Sigmoid colon (tissue), 7 donors: ENCODE measurements around the gene EEFSEC. TPM values are rescaled to one million over a fixed set of nuclear protein-coding genes. Genes with fewer than 3 reads are reported as not detected.

ENCODE experiments used
- DNase-seq: peaks from one replicate; pipeline ENCODE4 v3.0.0-alpha.2; 2019
- H3K27ac ChIP-seq, 4 donors: fragments of 200-600 bp; sonication (generic); one replicate each; pipeline ENCODE4 v1.5.1; 2016 to 2019; ENCODE audit warnings: mild to moderate bottlenecking in 1 of 4
- H3K27me3 ChIP-seq, 3 donors: fragments of 200-600 bp; sonication (generic); one replicate each; pipeline ENCODE4 v1.5.1; 2019; ENCODE audit warnings: mild to moderate bottlenecking in 1 of 3
- H3K36me3 ChIP-seq, 4 donors: fragments of 200-600 bp; sonication (generic); one replicate each; pipeline ENCODE4 v1.5.1; 2016 to 2019
- H3K4me1 ChIP-seq, 4 donors: fragments of 200-600 bp; sonication (generic); one replicate each; pipeline ENCODE4 v1.5.1; 2017 to 2019
- H3K4me3 ChIP-seq, 4 donors: fragments of 200-600 bp; sonication (generic); one replicate each; pipeline ENCODE4 v1.5.1; 2017 to 2019; ENCODE audit warnings: mild to moderate bottlenecking in 2 of 4, moderate library complexity in 1 of 4
- H3K9me3 ChIP-seq, 4 donors: fragments of 200-600 bp in 3 of 4; sonication (generic) in 3 of 4; one replicate each; pipeline versions ENCODE4 v1.5.1 to v1.6.1; 2013 to 2019
- EP300 ChIP-seq, 4 donors: sonication (generic); formaldehyde crosslinking; IDR thresholded peaks; one replicate each; pipeline ENCODE4 v1.6.1; 2017; ENCODE audit warnings: antibody characterized with exemption in 4 of 4
- POLR2A ChIP-seq, 2 donors: fragments of 450-650 bp; IDR thresholded peaks; one replicate each; pipeline ENCODE4 v1.6.1; 2016; ENCODE audit warnings: antibody characterized with exemption in 2 of 2, mild to moderate bottlenecking in 2 of 2, moderate library complexity in 2 of 2
- POLR2AphosphoS5 ChIP-seq, 4 donors: sonication (generic); formaldehyde crosslinking; IDR thresholded peaks; one replicate each; pipeline ENCODE4 v1.6.1; 2017; ENCODE audit warnings: antibody characterized with exemption in 4 of 4
- WGBS, 2 donors: extraction: QIAGEN DNeasy Blood & Tissue Kit; methylation state at CpG; one replicate each; pipeline ENCODE4 v1.1.7; 2013; 5-methylcytosine and 5-hydroxymethylcytosine counted together
- intact Hi-C: fragments of 100-400 bp; cut with DNase I; formaldehyde crosslinking; loops from one replicate; pipeline ENCODE4 v1.15.1; 2023
- polyA plus RNA-seq, 3 donors: library from polyadenylated mRNA; stranded (reverse); fragments of 200-250 nt; gene quantifications; one replicate each; pipeline ENCODE4 v1.2.3, GENCODE V29; 2013
- total RNA-seq, 4 donors: library from RNA; depleted of rRNA; stranded (reverse); fragments of >200 nt; gene quantifications; one replicate each; pipeline ENCODE4 v1.1.0, GENCODE V29; 2016
- TF ChIP-seq, protein P1 (sequence below), 4 experiments: fragments of 450-650 bp in 3 of 4; fragments of 200-600 bp in 1 of 4; IDR thresholded peaks; one replicate each; pipeline ENCODE4 v1.5.1; 2016 to 2019; ENCODE audit warnings: antibody characterized with exemption in 4 of 4, mild to moderate bottlenecking in 3 of 4, moderate library complexity in 2 of 4
- donor health status: healthy with polysubstance abuse.
- donor health status: Bipolar disorder and iron deficiency.
- donor health status: healthy.

Gene EEFSEC
- total and polyA plus RNA-seq, 7 donors = 5.3 to 16.1 (median 12.2) TPM

DNA sequence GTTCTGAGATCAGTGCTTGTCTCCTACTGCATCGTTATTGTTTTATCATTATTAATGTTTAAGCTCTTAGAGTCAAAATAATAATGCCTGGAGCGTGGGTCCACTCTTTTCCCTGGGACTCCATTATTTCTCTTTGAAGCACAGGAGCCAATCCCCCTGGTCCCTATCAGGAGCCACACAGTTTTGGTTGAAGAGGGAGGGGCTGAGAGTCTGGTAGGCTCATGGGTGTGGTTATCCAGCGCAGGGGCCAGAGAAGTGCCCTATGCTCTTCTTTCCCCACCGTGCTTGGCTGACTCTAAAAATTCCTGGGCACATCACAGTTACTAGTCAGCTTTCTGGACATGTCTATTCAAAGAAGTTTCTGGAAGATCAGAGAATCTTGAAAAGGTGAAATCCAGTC lies 191.9 kb downstream of the EEFSEC start:
- WGBS, 2 donors = 93% methylated on average over 4 of the region's 4 CpGs
- no peaks in the 10 kb centered on the region for H3K4me1 ChIP-seq
- H3K27ac ChIP-seq = no peak overlapping the region
- no peaks in the 10 kb centered on the region for H3K27me3 ChIP-seq
- peak; percentile 25 for DNase-seq
- no peak overlapping the region for H3K4me3 ChIP-seq
- intact Hi-C loops = no loop called here
- TF ChIP-seq POLR2AphosphoS5 (IDR thresholded peaks at IDR 0.05) (no peak), POLR2A (IDR thresholded peaks at IDR 0.05) (no peak)
- TF ChIP-seq, protein P1, sequence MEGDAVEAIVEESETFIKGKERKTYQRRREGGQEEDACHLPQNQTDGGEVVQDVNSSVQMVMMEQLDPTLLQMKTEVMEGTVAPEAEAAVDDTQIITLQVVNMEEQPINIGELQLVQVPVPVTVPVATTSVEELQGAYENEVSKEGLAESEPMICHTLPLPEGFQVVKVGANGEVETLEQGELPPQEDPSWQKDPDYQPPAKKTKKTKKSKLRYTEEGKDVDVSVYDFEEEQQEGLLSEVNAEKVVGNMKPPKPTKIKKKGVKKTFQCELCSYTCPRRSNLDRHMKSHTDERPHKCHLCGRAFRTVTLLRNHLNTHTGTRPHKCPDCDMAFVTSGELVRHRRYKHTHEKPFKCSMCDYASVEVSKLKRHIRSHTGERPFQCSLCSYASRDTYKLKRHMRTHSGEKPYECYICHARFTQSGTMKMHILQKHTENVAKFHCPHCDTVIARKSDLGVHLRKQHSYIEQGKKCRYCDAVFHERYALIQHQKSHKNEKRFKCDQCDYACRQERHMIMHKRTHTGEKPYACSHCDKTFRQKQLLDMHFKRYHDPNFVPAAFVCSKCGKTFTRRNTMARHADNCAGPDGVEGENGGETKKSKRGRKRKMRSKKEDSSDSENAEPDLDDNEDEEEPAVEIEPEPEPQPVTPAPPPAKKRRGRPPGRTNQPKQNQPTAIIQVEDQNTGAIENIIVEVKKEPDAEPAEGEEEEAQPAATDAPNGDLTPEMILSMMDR (IDR thresholded peaks at IDR 0.05) = no peak
- H3K9me3 ChIP-seq = no peaks in the 10 kb centered on the region
- H3K36me3 ChIP-seq = peaks cover 0 to 12% (median 3%) of the 10 kb centered on the region in 4 donors

DNA sequence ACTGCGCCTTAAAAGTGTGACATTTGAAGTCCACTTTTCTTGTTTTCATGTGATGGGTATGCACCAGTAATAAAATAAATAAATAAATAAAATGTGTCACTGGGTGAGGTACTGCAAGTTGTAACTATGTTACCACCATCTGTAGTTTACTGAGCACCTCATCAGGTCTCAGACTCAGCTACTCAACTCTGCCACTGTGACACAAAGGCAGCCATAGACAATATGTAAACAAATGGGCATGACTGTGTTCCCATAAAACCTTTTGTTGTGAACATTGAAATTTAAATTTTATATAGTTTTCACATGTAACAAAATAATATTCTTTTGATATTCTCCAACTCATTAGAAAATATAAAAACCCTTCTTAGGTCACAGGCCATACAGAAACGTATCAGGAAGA lies 193.3 kb downstream of the EEFSEC start:
- Histone ChIP-seq H3K4me3 (no peak overlapping the region), H3K36me3 (peaks cover 0 to 6% (median 1%) of the 10 kb centered on the region in 4 donors), H3K27me3 (no peaks in the 10 kb centered on the region), H3K4me1 (no peaks in the 10 kb centered on the region), H3K27ac (no peak overlapping the region), H3K9me3 (no peaks in the 10 kb centered on the region)
- TF ChIP-seq POLR2A (IDR thresholded peaks at IDR 0.05) (no peak), EP300 (IDR thresholded peaks at IDR 0.05) (no peak), POLR2AphosphoS5 (IDR thresholded peaks at IDR 0.05) (no peak)
- TF ChIP-seq, protein P1 (IDR thresholded peaks at IDR 0.05) = no peak
- intact Hi-C loops = no loop called here
- 95 to 99% methylated on average over 2 of the region's 2 CpGs for WGBS, 2 donors
- no peak for DNase-seq

DNA sequence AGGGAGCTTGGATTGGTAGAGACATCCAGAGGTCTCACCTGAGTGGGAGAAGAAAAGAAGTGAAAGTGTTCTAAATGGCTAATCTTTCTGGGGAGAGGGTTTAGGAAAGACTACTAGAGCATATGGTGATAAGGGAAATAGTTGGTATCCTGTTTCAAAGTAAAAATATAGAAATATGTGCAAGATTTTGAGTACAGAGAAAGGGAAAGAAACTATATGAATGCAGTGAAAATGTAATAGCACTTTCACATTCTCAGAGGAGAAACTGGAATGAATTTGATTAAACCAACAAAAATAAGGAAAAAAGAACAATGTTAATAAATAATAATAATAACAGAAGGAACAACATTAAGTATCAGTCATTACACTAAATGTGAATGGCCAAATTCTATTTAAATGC lies 194.0 kb downstream of the EEFSEC start:
- no peak for TF ChIP-seq POLR2AphosphoS5 (IDR thresholded peaks at IDR 0.05)
- TF ChIP-seq EP300 (IDR thresholded peaks at IDR 0.05) = no peak
- TF ChIP-seq POLR2A (IDR thresholded peaks at IDR 0.05) = no peak
- TF ChIP-seq, protein P1 (IDR thresholded peaks at IDR 0.05) = no peak
- DNase-seq = no peak
- no peaks in the 10 kb centered on the region for H3K9me3 ChIP-seq
- no peaks in the 10 kb centered on the region for H3K4me1 ChIP-seq
- H3K27me3 ChIP-seq = no peaks in the 10 kb centered on the region
- intact Hi-C loops = no loop called here
- no peaks in the 10 kb centered on the region for H3K36me3 ChIP-seq
- H3K27ac ChIP-seq = no peak overlapping the region
- H3K4me3 ChIP-seq = no peak overlapping the region

DNA sequence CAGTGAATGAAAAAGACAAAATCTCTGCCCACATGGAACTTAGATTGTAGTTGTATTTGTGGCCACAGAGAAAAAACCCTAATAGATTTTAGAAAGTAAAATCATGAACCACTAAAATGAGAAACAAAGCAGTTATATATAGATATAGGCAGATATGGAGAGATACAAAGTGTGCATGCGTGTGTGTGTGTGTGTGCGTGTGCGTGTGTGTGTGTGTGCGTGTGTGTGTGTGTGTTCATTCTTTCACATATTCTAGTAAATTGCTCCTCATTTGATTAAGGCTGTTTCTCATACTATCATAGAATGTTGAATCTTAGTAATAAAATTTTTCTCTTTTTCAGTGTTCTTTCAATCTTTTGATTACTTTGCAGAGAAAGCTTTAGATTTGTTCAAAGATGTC lies 194.8 kb downstream of the EEFSEC start:
- Histone ChIP-seq H3K9me3 (no peaks in the 10 kb centered on the region), H3K4me1 (no peaks in the 10 kb centered on the region), H3K27ac (no peak overlapping the region), H3K4me3 (no peak overlapping the region), H3K27me3 (no peaks in the 10 kb centered on the region), H3K36me3 (no peaks in the 10 kb centered on the region)
- TF ChIP-seq, protein P1 (IDR thresholded peaks at IDR 0.05) = no peak
- TF ChIP-seq POLR2AphosphoS5 (IDR thresholded peaks at IDR 0.05) (no peak), EP300 (IDR thresholded peaks at IDR 0.05) (no peak), POLR2A (IDR thresholded peaks at IDR 0.05) (no peak)
- intact Hi-C loops = no loop called here
- no peak for DNase-seq
- 73 to 83% methylated on average over 4 of the region's 4 CpGs for WGBS, 2 donors

DNA sequence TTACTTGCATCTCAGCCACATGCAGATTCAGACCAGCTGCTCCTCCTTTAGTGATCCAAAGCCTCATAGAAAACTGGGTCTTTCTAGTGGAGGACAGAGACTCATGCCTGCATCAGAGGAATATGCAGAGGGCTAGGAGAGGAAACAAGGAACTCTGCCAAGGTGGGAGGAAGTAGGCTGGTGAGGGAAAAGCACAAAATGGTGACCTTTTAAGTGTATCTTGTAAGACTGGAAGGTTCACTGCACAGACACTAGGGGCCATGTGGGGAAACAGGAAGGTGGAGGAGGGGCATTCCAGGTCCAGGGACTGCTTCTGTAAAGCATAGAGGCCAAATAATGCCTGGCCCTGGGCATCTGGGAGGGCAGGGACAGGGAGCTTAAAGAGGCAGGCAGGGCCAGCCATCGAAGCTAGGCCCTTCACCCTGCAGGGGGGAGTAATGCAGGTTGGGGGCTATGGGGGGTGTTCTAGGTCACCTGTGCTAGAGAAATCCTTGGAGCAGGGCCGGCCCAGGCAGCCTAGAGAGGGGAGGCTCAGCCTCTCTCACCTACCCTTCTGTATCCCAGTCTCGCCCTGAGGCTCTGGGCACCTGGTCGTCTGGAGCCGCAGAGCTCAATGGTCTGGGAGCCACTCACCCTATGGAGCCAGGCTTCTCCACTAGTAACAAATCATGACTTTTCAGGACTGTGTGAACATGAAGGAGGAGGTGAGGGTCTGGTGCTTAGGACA lies 195.7 kb downstream of the EEFSEC start:
- intact Hi-C loops = no loop called here
- Histone ChIP-seq H3K27me3 (no peaks in the 10 kb centered on the region), H3K27ac (no peak overlapping the region), H3K36me3 (no peaks in the 10 kb centered on the region), H3K4me1 (peaks cover 0 to 6% (median 5%) of the 10 kb centered on the region in 4 donors), H3K9me3 (no peaks in the 10 kb centered on the region), H3K4me3 (no peak overlapping the region)
- WGBS, 2 donors = 93 to 95% methylated on average over 5 of the region's 5 CpGs
- TF ChIP-seq, protein P1 (IDR thresholded peaks at IDR 0.05) = no peak
- TF ChIP-seq POLR2AphosphoS5 (IDR thresholded peaks at IDR 0.05) = no peak
- no peak for TF ChIP-seq POLR2A (IDR thresholded peaks at IDR 0.05)
- TF ChIP-seq EP300 (IDR thresholded peaks at IDR 0.05) = no peak
- DNase-seq = peak; percentile 44
